Osteoblast (primary cell): ENCODE measurements around the gene CUL3. TPM values are rescaled to one million over a fixed set of nuclear protein-coding genes. Genes with fewer than 3 reads are reported as not detected.

Source experiments
- DNase-seq: peaks from one replicate; pipeline ENCODE4 v3.0.0; 2011; ENCODE audit warnings: low spot score, mixed read lengths; ENCODE audit not compliant: insufficient read length; ENCODE audit errors: missing footprints
- H2AFZ ChIP-seq: 2 replicates; pipeline ENCODE4 v1.6.0; 2011; ENCODE audit warnings: mild to moderate bottlenecking, low read length
- H3K27ac ChIP-seq: 2 replicates; pipeline ENCODE4 v1.5.1; 2011; ENCODE audit warnings: mild to moderate bottlenecking, low read depth, low read length, moderate library complexity
- H3K27me3 ChIP-seq: 2 replicates; pipeline ENCODE4 v1.6.0; 2012; ENCODE audit warnings: mild to moderate bottlenecking, control low read depth, inconsistent platforms, low read length, moderate library complexity; ENCODE audit not compliant: insufficient read depth
- H3K36me3 ChIP-seq: 2 replicates; pipeline ENCODE4 v1.5.1; 2011; ENCODE audit warnings: mild to moderate bottlenecking, low read length, control low read depth, moderate library complexity; ENCODE audit not compliant: insufficient read depth
- H3K4me1 ChIP-seq: 2 replicates; pipeline ENCODE4 v1.5.1; 2011; ENCODE audit warnings: mild to moderate bottlenecking, low read length, control low read depth, moderate library complexity; ENCODE audit not compliant: insufficient read depth
- H3K4me2 ChIP-seq: 2 replicates; pipeline ENCODE4 v1.6.0; 2011; ENCODE audit warnings: mild to moderate bottlenecking, low read length; ENCODE audit not compliant: insufficient read depth
- H3K4me3 ChIP-seq: fragments of 200-600 bp; sonication (generic); 3 replicates; pipeline ENCODE4 v1.5.1; 2012; ENCODE audit warnings: mild to moderate bottlenecking, low read length, inconsistent platforms; ENCODE audit not compliant: insufficient read depth
- H3K79me2 ChIP-seq: 2 replicates; pipeline ENCODE4 v1.6.0; 2012; ENCODE audit warnings: mild to moderate bottlenecking, low read length, control low read depth, inconsistent platforms; ENCODE audit not compliant: insufficient read depth
- H3K9me3 ChIP-seq: 2 replicates; pipeline ENCODE4 v1.5.1; 2011; ENCODE audit warnings: low read depth, low read length, control low read depth
- H4K20me1 ChIP-seq: 2 replicates; pipeline ENCODE4 v1.6.0; 2012; ENCODE audit warnings: mild to moderate bottlenecking, low read length, control low read depth; ENCODE audit not compliant: insufficient read depth
- total RNA-seq: library from RNA; depleted of rRNA; stranded (reverse); fragments of >200 nt; gene quantifications from 2 replicates; pipeline ENCODE4 v1.2.3, GENCODE V29; 2012
- TF ChIP-seq, protein P1 (sequence below): IDR thresholded peaks from 2 replicates; pipeline ENCODE4 v1.5.1; 2011; ENCODE audit warnings: mild to moderate bottlenecking, low read depth, low read length, moderate library complexity; ENCODE audit errors: extremely low read depth

Gene CUL3
- total RNA-seq, 1 donor: 64.4 TPM

DNA sequence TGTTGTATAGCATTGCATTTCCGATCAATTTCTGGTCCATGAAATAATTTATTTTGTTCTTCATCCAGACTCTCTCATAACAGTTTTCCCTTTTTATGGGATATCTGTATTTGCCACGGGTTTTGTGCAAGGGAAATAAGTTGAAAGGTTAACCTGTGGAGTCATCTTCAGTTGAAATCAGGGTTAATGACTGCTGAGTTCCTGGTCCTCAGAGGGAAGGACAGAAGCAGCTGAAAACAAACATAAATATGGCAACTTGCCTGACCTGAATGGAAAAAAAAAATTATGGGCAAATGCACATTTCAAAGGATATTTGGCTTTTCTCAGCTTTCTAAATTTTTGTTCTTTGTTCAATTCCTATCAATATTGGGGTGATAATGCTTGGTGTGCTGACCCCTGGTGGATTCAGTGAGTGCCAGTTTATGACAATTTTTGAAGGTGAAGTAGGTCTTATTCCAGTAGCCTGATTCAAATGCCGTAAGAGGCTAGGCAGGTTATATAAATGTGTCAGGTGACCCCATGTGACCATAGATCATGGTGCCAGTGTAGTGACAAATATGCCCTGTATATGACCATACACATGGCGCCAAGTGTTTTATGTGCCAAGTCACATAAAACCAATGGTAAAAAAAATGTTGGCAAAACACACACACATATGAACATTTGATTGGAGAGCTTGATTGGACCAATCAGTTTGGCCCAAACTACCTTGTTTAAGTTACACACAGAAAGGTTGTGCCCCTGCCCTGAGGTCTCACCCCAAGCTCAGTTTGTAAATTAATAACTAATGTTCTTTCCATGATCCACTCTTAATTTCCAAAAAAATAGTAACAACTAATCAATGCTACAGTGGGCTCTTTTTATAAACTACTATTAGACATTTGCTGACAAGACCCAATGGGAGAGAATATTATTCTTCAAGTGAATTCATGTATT is 135.7 kb downstream of the CUL3 start:
- TF ChIP-seq, protein P1, sequence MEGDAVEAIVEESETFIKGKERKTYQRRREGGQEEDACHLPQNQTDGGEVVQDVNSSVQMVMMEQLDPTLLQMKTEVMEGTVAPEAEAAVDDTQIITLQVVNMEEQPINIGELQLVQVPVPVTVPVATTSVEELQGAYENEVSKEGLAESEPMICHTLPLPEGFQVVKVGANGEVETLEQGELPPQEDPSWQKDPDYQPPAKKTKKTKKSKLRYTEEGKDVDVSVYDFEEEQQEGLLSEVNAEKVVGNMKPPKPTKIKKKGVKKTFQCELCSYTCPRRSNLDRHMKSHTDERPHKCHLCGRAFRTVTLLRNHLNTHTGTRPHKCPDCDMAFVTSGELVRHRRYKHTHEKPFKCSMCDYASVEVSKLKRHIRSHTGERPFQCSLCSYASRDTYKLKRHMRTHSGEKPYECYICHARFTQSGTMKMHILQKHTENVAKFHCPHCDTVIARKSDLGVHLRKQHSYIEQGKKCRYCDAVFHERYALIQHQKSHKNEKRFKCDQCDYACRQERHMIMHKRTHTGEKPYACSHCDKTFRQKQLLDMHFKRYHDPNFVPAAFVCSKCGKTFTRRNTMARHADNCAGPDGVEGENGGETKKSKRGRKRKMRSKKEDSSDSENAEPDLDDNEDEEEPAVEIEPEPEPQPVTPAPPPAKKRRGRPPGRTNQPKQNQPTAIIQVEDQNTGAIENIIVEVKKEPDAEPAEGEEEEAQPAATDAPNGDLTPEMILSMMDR: peak; percentile 73
- Histone ChIP-seq H3K4me3 (no peak overlapping the region), H3K36me3 (no peaks in the 10 kb centered on the region), H2AFZ (no peak overlapping the region), H3K27me3 (peaks cover 2% of the 10 kb centered on the region), H3K4me2 (no peak overlapping the region), H4K20me1 (no peaks in the 10 kb centered on the region), H3K79me2 (no peaks in the 10 kb centered on the region), H3K27ac (no peak overlapping the region), H3K9me3 (no peaks in the 10 kb centered on the region), H3K4me1 (no peaks in the 10 kb centered on the region)
- no peak for DNase-seq

DNA sequence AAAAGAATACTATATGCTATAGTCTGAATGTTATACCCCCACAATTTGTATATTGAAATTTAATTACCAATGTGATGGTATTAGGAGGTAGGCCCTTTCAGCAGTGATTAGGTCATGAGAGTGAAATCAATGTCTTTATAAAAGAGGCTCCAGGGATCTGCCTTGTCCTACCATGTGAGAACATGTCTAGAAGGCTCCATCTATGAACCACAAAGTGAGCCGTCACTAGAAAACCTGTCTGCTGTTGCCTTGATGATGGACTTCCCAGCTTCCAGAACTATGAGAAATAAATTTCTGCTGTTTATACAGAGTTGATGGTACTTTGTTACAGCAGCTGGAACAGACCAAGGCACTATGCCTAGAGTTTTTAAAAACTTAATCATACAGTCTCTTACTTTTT is 136.9 kb downstream of the CUL3 start:
- DNase-seq: no peak
- H3K36me3 ChIP-seq: no peaks in the 10 kb centered on the region

DNA sequence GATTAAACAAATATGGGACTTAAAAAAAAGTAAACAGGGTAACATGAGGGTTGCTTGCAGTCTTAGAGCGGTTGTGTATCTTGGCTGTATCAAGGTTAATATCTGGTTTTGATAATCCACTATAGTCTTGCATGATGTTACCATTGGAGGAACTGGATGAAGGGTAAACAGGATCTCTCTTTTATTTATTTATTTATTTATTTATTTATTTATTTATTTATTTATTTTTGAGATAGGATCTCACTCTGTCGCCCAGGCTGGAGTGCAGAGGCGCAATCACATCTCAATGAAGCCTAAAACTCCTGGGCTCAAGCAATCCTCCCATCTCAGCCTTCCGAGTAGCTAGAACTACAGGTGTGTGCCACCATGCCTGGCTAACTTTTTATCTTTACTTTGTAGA is 140.4 kb downstream of the CUL3 start:
- Histone ChIP-seq H3K4me3 (no peak overlapping the region), H3K27me3 (peaks cover 7% of the 10 kb centered on the region), H2AFZ (no peak overlapping the region), H3K27ac (no peak overlapping the region), H3K4me1 (no peaks in the 10 kb centered on the region), H3K36me3 (no peaks in the 10 kb centered on the region), H3K4me2 (no peak overlapping the region), H3K79me2 (no peaks in the 10 kb centered on the region), H4K20me1 (no peaks in the 10 kb centered on the region), H3K9me3 (no peaks in the 10 kb centered on the region)
- DNase-seq: no peak
- TF ChIP-seq, protein P1: no peak

More for the DNA sequence above, 136.9 kb downstream of the CUL3 start:
- no peaks in the 10 kb centered on the region for H3K79me2 ChIP-seq
- no peaks in the 10 kb centered on the region for H3K9me3 ChIP-seq
- no peaks in the 10 kb centered on the region for H3K4me1 ChIP-seq
- peaks cover 7% of the 10 kb centered on the region for H3K27me3 ChIP-seq
- TF ChIP-seq, protein P1: no peak
- H3K4me3 ChIP-seq: no peak overlapping the region
- H2AFZ ChIP-seq: no peak overlapping the region
- no peak overlapping the region for H3K27ac ChIP-seq
- no peak overlapping the region for H3K4me2 ChIP-seq
- H4K20me1 ChIP-seq: no peaks in the 10 kb centered on the region

DNA sequence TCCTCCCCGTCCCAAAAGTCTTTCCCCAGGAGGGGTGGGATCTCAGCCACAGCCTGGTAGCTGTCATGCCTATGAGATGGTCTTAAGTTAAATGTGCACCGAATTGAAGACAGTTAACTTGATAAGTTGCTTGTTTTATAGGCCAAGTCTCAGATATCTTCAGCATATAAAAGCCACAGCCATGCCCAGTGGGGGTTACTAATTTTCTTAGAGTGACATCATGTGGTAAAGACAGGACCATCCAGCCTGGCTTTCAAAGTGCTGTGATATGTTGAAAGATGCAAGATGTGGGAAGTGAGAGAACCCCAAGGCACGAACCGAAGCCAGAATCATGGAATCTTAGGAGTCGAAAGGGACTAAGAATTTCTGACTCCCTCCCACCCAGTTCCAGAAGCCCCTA is 141.1 kb downstream of the CUL3 start:
- Histone ChIP-seq H3K4me1 (no peaks in the 10 kb centered on the region), H3K4me2 (no peak overlapping the region), H3K79me2 (no peaks in the 10 kb centered on the region), H3K9me3 (no peaks in the 10 kb centered on the region), H2AFZ (no peak overlapping the region), H3K36me3 (no peaks in the 10 kb centered on the region), H3K27ac (no peak overlapping the region), H4K20me1 (no peaks in the 10 kb centered on the region), H3K4me3 (no peak overlapping the region), H3K27me3 (peaks cover 7% of the 10 kb centered on the region)
- TF ChIP-seq, protein P1: no peak
- DNase-seq: no peak
